ENCODE measurements around the gene TRIM16. TPM values are rescaled to one million over a fixed set of nuclear protein-coding genes. Genes with fewer than 3 reads are reported as not detected.
"Not testable (repeated sequence)": the region's sequence is repeated elsewhere in the genome, so short reads cannot be mapped to it uniquely, and the experiment has no call there.

Gene TRIM16
- total RNA-seq, 1 experiment from 2014 or later = 10.9 TPM

- Histone ChIP-seq H3K4me2 (ENCODE audit: low read depth, low read length, poor library complexity, severe bottlenecking) (no peak overlapping the region), H2AFZ (ENCODE audit: low read length) (no peak overlapping the region), H3K36me3 (ENCODE audit: insufficient read depth, low read length) (no peaks in the 10 kb centered on the region), H3K79me2 (ENCODE audit: low read length) (no peaks in the 10 kb centered on the region), H3K27me3 (ENCODE audit: low read length) (no peaks in the 10 kb centered on the region), H3K4me1 (ENCODE audit: low read length) (no peaks in the 10 kb centered on the region), H3K9me2 (replicated peaks; ENCODE audit: insufficient read depth, low read length) (no peaks in the 10 kb centered on the region), H3K9ac (ENCODE audit: low read length) (no peak overlapping the region), H3K27ac (ENCODE audit: low read length) (no peak overlapping the region), H3K9me3 (ENCODE audit: low read length) (no peaks in the 10 kb centered on the region), H3K4me3 (ENCODE audit: low read length) (no peak overlapping the region), H4K20me1 (ENCODE audit: insufficient read depth, low read depth, low read length) (no peaks in the 10 kb centered on the region)
- peak; percentile 15 for DNase-seq
These were observed 31.2 kb downstream of the TRIM16 start for GRCh38 chr17:15652960-15653359.

- no peak overlapping the region for H3K9ac ChIP-seq (ENCODE audit: low read length)
- no peak overlapping the region for H3K4me3 ChIP-seq (ENCODE audit: low read length)
- H3K36me3 ChIP-seq (ENCODE audit: insufficient read depth, low read length) = no peaks in the 10 kb centered on the region
- H3K27ac ChIP-seq (ENCODE audit: low read length) = no peak overlapping the region
- DNase-seq = peak; percentile 41
- no peaks in the 10 kb centered on the region for H3K79me2 ChIP-seq (ENCODE audit: low read length)
- no peak overlapping the region for H2AFZ ChIP-seq (ENCODE audit: low read length)
- H3K9me2 ChIP-seq (replicated peaks; ENCODE audit: insufficient read depth, low read length) = no peaks in the 10 kb centered on the region
- H3K4me1 ChIP-seq (ENCODE audit: low read length) = no peaks in the 10 kb centered on the region
- no peak overlapping the region for H3K4me2 ChIP-seq (ENCODE audit: low read depth, low read length, poor library complexity, severe bottlenecking)
- no peaks in the 10 kb centered on the region for H3K9me3 ChIP-seq (ENCODE audit: low read length)
- no peaks in the 10 kb centered on the region for H4K20me1 ChIP-seq (ENCODE audit: insufficient read depth, low read depth, low read length)
- no peaks in the 10 kb centered on the region for H3K27me3 ChIP-seq (ENCODE audit: low read length)
These were observed 32.5 kb downstream of the TRIM16 start for GRCh38 chr17:15651583-15652110.

GRCh38 chr17:15650741-15651582 lies 33.1 kb downstream of the TRIM16 start:
- no peak for DNase-seq
- Histone ChIP-seq H3K4me1 (ENCODE audit: low read length) (no peaks in the 10 kb centered on the region), H3K27me3 (ENCODE audit: low read length) (no peaks in the 10 kb centered on the region), H2AFZ (ENCODE audit: low read length) (no peak overlapping the region), H3K36me3 (ENCODE audit: insufficient read depth, low read length) (no peaks in the 10 kb centered on the region), H3K27ac (ENCODE audit: low read length) (no peak overlapping the region), H3K9me2 (replicated peaks; ENCODE audit: insufficient read depth, low read length) (no peaks in the 10 kb centered on the region), H3K79me2 (ENCODE audit: low read length) (no peaks in the 10 kb centered on the region), H3K9me3 (ENCODE audit: low read length) (no peaks in the 10 kb centered on the region), H3K9ac (ENCODE audit: low read length) (no peak overlapping the region), H3K4me2 (ENCODE audit: low read depth, low read length, poor library complexity, severe bottlenecking) (no peak overlapping the region), H4K20me1 (ENCODE audit: insufficient read depth, low read depth, low read length) (no peaks in the 10 kb centered on the region), H3K4me3 (ENCODE audit: low read length) (no peak overlapping the region)

- no peak overlapping the region for H3K4me2 ChIP-seq (ENCODE audit: low read depth, low read length, poor library complexity, severe bottlenecking)
- H3K27me3 ChIP-seq (ENCODE audit: low read length) = no peaks in the 10 kb centered on the region
- no peak overlapping the region for H3K9ac ChIP-seq (ENCODE audit: low read length)
- no peaks in the 10 kb centered on the region for H3K9me3 ChIP-seq (ENCODE audit: low read length)
- no peaks in the 10 kb centered on the region for H3K9me2 ChIP-seq (replicated peaks; ENCODE audit: insufficient read depth, low read length)
- no peaks in the 10 kb centered on the region for H3K36me3 ChIP-seq (ENCODE audit: insufficient read depth, low read length)
- no peaks in the 10 kb centered on the region for H3K79me2 ChIP-seq (ENCODE audit: low read length)
- H3K4me3 ChIP-seq (ENCODE audit: low read length) = no peak overlapping the region
- H4K20me1 ChIP-seq (ENCODE audit: insufficient read depth, low read depth, low read length) = no peaks in the 10 kb centered on the region
- no peaks in the 10 kb centered on the region for H3K4me1 ChIP-seq (ENCODE audit: low read length)
- no peak overlapping the region for H2AFZ ChIP-seq (ENCODE audit: low read length)
- H3K27ac ChIP-seq (ENCODE audit: low read length) = no peak overlapping the region
- DNase-seq = peak; percentile 32
These were observed 34.2 kb downstream of the TRIM16 start for GRCh38 chr17:15649861-15650421.

- H3K36me3 ChIP-seq (ENCODE audit: insufficient read depth, low read length) = no peaks in the 10 kb centered on the region
- H3K27ac ChIP-seq (ENCODE audit: low read length) = no peak overlapping the region
- H3K4me1 ChIP-seq (ENCODE audit: low read length) = no peaks in the 10 kb centered on the region
- H3K4me2 ChIP-seq (ENCODE audit: low read depth, low read length, poor library complexity, severe bottlenecking) = no peak overlapping the region
- no peak overlapping the region for H2AFZ ChIP-seq (ENCODE audit: low read length)
- no peaks in the 10 kb centered on the region for H3K79me2 ChIP-seq (ENCODE audit: low read length)
- DNase-seq = no peak
- H4K20me1 ChIP-seq (ENCODE audit: insufficient read depth, low read depth, low read length) = no peaks in the 10 kb centered on the region
- no peaks in the 10 kb centered on the region for H3K27me3 ChIP-seq (ENCODE audit: low read length)
- no peaks in the 10 kb centered on the region for H3K9me2 ChIP-seq (replicated peaks; ENCODE audit: insufficient read depth, low read length)
- H3K9me3 ChIP-seq (ENCODE audit: low read length) = no peaks in the 10 kb centered on the region
- no peak overlapping the region for H3K4me3 ChIP-seq (ENCODE audit: low read length)
- H3K9ac ChIP-seq (ENCODE audit: low read length) = no peak overlapping the region
These were observed 35.7 kb downstream of the TRIM16 start for GRCh38 chr17:15648386-15648785.

GRCh38 chr17:15645942-15646312 lies 38.2 kb downstream of the TRIM16 start:
- H4K20me1 ChIP-seq (ENCODE audit: insufficient read depth, low read depth, low read length); H3K4me2 ChIP-seq (ENCODE audit: low read depth, low read length, poor library complexity, severe bottlenecking); H3K9me3 ChIP-seq (ENCODE audit: low read length); H3K4me1 ChIP-seq (ENCODE audit: low read length); H3K4me3 ChIP-seq (ENCODE audit: low read length); H3K79me2 ChIP-seq (ENCODE audit: low read length); H3K27ac ChIP-seq (ENCODE audit: low read length); H3K9me2 ChIP-seq (replicated peaks; ENCODE audit: insufficient read depth, low read length); H3K36me3 ChIP-seq (ENCODE audit: insufficient read depth, low read length); H2AFZ ChIP-seq (ENCODE audit: low read length); H3K9ac ChIP-seq (ENCODE audit: low read length); H3K27me3 ChIP-seq (ENCODE audit: low read length): not testable (repeated sequence)
- peak; percentile 34 for DNase-seq

GRCh38 chr17:15645099-15645941 lies 38.8 kb downstream of the TRIM16 start:
- H3K36me3 ChIP-seq (ENCODE audit: insufficient read depth, low read length); H2AFZ ChIP-seq (ENCODE audit: low read length); H3K27ac ChIP-seq (ENCODE audit: low read length); H3K4me3 ChIP-seq (ENCODE audit: low read length); H3K4me2 ChIP-seq (ENCODE audit: low read depth, low read length, poor library complexity, severe bottlenecking); H3K27me3 ChIP-seq (ENCODE audit: low read length); H3K79me2 ChIP-seq (ENCODE audit: low read length); H3K9me3 ChIP-seq (ENCODE audit: low read length); H3K9me2 ChIP-seq (replicated peaks; ENCODE audit: insufficient read depth, low read length); H4K20me1 ChIP-seq (ENCODE audit: insufficient read depth, low read depth, low read length); H3K9ac ChIP-seq (ENCODE audit: low read length); H3K4me1 ChIP-seq (ENCODE audit: low read length): not testable (repeated sequence)
- peak; percentile 27 for DNase-seq
